ENCODE data around the gene TMEM45B.
"Not testable (repeated sequence)": the region's sequence is repeated elsewhere in the genome, so short reads cannot be mapped to it uniquely, and the experiment has no call there.

Gene TMEM45B

DNA sequence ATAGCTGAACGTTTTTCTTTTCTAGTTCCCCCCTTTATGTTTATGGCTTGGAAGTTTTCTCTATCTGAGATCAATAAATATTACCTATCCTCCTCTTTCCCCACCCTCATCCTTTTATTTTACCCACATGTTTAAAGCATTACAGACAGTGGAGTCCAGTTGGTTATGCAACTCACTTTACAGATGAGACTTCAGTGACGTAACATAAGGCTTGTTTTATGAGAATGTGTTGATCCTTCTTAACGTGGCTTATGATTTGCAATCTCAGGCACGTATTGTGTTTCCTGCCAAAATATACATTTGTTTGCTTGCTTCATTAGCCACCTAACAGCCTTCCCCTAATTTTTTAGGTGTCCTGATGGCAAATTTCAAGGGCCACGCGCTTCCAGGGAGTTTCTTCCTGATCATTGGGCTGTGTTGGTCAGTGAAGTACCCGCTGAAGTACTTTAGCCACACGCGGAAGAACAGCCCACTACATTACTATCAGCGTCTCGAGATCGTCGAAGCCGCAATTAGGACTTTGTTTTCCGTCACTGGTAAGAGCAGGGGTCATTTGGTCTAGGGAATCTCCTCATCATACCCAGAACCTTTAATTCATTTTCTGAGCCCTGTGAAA is 36.6 kb downstream of the TMEM45B start:
- DNase-seq (ENCODE audit: low read depth), result no peak

DNA sequence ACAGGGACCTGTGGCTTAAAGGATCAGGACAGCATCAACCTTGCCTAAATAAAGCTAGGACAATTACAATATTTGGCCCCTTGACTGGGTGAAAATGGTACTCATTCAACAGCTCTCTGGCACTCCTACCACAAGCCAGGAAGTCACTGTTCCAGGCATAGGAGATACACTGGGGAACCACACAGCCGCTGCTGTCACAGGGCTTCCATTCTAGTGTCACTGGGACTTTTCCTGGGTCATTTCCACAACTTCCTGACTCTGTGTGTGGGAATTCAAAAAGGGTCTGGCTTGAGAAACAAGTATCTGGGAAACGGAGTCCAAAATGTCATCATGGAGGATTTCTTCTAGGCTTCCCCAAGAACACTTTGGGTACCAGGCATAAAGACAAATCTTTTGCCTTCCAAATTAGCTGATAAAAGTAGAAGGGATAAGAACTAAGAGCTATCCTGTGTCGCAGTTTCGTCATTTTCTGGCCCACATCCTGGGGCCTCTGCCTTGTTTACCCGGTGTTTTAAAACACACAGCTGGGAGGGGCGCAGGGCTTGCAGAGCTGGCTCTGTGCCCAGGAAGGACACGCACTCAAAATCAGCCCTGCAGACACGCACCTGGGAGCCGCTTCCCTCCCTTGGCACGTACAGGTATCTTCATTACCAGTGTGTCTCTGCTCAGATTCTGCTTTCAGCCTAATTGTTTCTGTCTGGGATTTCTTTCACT is 38.0 kb downstream of the TMEM45B start:
- peak; percentile 21 for DNase-seq (ENCODE audit: low read depth)

DNA sequence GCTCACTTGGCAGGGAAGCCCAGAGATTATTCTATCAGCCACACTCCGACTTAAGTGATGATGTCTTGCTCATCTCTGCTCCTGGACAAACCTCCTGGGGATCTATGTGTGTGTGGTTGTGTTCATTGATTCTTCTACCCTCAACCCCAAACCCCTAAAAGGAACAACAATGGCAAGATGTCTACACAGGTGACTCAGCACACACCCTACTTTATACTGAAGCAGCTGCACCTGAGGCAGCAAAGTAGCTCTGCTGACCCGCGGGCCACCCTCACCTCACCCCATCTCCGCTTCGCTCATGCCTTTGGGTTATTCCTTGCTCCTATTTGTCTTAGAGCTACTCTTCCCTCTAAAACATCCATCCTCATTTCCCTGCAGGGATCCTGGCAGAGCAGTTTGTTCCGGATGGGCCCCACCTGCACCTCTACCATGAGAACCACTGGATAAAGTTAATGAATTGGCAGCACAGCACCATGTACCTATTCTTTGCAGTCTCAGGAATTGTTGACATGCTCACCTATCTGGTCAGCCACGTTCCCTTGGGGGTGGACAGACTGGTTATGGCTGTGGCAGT is 38.7 kb downstream of the TMEM45B start:
- no peak for DNase-seq (ENCODE audit: low read depth)

DNA sequence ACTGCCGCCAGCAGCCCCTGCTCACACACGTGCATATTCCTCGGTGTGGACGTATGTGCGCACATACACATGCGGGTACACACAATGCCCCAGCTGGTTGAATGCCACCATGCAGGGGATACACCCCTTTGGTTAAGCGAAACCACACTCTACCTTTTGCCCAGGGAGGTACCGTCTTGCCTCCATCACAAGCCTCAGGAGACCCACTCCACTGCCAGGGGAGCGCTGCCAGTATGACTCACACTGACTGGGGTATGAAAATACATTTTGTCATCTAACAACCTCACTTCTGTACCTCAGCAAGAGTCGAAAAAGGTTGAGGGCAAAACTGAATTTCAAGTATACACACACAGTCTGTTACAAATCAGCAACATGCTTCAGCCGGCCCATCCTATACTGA is 39.4 kb downstream of the TMEM45B start:
- no peak for DNase-seq (ENCODE audit: low read depth)

DNA sequence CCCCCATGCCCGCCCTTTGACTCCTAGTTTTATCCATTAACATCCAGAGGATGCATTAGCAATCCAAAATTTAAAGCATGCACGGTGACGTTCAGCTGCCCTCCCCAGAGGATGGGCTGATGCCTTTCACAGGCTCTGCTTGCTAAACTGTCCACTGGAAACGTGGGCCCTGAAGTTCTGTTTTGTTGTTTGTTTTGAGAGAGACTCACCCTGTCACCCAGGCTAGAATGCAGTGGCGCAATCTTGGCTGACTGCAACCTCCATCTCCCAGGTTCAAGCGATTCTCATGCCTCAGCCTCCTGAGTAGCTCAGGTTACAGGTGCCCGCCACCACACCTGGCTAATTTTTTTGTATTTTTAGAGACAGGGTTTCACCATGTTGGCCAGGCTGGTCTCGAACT is 40.4 kb downstream of the TMEM45B start:
- no peak for DNase-seq (ENCODE audit: low read depth)

DNA sequence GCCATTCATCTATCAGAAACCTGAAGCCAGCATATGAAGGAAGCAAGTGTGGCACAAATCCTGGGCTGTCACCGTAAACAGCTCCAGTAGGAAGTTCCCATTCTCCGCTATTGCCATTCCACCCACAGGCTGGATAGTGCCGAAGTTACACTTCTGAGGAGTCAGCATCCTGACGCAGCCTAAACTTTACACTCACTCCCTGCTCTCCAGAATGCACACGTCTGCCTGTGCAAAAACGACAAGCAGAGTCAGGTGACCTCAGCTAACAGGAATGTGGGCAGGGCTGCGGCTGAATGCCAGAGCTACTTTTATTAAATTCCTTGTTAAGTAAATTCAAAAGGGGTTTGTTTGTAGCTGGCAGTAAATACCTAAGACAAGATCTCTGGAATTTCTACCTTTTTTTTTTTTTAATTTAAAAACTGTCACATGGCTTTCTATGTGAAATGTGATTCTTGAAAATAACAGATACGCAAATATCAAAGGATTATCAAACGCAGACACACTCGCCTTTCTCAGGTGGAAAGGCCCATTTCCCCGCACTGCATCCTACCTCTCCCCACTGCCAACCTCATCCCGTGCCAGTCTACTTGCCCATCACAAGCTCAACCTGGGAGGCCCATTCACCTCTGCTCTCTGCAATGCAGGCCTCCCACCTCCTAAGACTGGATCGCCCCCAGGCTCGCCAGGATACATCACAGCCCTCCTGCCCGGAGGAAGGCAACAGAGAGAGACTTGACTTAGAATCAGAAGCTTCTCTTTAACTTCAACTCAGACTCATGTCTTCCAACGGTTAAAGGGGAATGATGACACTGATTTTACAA is 46.3 kb downstream of the TMEM45B start:
- DNase-seq (ENCODE audit: low read depth), result no peak

DNA sequence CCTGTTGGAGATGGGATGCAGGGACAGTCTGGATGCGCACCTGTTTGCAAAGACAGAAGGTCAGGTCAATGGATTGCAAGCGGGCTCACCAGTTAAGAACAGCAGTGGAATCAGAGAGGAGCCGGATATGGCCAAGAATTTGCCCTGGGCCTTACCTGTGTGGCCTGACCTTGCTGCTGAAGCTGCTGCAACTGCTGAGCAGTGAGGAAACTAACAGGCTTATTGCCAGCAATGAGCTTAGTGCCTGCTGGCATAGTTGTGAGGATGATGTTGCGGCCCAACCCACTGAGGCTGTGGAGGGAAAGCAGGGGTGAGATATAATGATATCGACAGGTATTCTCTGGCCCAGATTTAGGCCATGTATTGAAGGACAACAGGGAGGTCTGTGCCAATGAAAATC is 49.2 kb downstream of the TMEM45B start:
- no peak for DNase-seq (ENCODE audit: low read depth)

DNA sequence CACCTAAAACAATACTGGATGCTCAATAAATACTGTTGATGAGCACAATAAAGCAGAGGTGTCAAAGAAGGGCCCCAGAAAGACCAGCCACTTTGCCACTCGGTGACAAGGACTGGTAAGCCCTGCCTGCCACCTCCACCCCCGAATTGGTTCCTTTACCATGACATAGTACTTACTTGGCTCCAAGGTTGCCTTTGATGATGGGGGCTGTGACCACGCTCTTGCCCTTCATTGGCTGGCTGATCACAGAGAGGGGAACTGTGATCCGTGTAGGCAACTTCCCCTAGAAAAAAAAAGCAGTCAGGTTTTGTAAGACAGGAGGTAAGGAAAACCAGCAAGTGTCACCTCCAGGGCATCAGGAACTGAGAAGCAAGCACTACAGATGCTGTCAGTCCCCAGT is 50.1 kb downstream of the TMEM45B start:
- DNase-seq (ENCODE audit: low read depth), result no peak

DNA sequence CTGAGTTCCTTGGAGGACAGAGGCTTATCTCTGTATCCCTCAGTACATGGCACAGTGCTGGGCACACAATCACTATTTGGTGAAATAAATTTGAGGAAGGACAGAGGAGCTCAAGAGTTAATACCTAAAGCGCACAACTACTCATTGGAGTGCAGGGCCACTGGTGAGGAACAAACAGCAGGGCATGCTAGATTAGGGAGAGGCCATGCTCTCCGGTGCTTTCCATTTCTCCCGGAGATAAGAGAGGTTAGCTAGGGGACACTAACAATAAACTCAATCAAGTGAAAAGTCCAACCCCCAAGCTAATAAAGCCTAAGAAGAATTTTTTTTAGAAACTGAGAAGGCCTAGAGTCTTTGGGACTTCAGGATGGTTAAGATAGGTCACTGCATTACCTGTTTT is 50.7 kb downstream of the TMEM45B start:
- no peak for DNase-seq (ENCODE audit: low read depth)

DNA sequence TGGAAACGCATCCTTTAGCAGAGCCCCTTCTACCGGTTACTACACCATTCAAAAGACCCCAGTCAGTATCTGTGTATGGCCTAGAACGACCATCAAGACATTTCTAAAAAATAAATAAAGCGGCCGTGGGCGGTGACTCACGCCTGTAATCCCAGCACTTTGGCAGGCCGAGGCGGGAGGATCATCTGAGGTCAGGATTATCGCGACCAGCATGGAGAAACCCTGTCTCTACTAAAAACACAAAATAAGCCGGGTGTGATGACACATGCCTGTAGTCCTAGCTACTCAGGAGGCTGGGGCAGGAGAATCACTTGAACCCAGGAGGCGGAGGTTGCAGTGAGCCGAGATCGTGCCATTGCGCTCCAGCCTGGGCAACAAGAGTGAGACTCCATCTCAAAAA is 53.0 kb downstream of the TMEM45B start:
- not testable (repeated sequence) for DNase-seq (ENCODE audit: low read depth)

DNA sequence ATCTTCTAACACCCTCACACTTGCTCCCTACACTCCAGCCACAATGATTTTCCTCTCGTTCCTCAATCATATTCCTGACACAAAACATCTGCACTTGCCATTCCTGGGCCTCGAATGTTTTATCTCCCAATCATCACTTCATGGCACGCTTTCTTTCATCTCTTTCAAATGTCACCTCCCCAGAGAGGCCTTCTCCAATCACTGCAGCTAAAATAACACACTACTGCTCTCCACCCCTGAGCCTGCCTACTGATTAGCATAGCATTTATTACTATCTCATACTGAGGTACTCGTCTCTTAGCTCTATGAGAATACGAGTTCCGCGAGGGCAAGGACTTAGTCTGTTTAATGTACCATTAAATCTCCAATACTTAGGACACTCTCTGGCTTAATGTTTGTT is 56.3 kb downstream of the TMEM45B start:
- no peak for DNase-seq (ENCODE audit: low read depth)

DNA sequence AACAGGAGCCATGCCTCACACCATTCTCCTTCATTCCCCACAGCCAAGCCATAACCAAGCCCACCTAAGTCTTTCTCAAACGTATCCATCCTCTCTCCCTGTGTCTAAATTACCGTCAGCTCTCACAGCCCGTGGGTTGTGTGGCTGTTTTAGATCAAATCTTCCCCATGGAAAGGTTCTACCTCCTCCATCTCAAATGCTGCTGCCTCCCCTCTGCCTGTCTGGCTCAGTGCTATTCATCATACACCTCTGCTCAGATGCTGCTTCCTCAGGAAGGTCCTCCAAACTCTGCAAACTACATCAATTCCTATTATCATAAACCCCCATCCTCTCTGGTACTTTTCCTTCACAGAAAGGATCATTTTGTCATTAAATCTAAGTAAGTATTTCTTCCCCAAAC is 64.7 kb downstream of the TMEM45B start:
- DNase-seq (ENCODE audit: low read depth), result no peak

DNA sequence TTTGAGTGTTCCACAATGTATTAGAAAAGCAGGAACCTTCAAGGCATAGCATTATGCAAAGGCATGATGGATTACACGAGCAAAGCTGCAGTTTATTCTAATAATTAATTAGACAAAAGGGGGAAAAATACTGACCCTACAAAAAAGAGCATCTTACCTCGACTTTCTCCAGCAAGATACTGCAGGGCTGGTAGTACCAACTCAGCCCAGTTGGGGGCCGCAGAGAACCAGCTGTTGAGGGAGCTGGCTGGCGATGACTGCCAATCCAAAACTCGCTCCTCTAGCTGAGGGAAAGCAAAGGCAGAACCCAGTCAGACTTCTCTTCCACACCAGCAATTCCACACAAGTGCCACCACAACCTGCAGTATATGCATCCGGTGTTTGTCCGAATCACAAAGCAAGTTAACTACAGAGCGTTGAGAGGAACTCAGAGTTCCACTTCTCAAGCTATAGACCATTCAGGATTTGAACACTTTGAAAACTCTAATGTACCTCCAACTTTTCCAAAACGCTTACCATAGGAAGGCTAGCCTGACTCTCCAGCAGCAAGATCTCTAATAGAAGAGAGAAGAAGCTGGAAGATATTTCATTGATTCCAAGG is 66.0 kb downstream of the TMEM45B start:
- DNase-seq (ENCODE audit: low read depth), result peak; percentile 12

DNA sequence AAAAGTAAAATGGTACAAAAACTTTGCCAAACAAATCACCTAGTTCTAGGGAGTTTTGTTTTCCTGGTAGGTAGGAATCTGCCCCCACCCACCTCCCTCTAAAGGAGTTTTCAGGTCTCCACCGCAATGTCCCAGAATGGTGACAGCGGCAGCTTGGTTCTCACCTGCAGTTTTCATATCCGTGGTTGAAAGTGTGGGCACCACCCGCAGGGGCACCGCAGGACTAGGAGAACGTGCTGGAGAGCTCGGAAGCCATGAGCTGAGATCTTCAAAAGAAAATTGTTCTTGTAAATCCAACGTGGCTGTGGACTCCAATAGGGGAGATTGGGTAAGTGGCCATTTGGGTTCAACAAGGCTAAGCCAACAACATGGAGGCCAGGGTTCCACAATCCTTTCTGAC is 68.9 kb downstream of the TMEM45B start:
- no peak for DNase-seq (ENCODE audit: low read depth)

DNA sequence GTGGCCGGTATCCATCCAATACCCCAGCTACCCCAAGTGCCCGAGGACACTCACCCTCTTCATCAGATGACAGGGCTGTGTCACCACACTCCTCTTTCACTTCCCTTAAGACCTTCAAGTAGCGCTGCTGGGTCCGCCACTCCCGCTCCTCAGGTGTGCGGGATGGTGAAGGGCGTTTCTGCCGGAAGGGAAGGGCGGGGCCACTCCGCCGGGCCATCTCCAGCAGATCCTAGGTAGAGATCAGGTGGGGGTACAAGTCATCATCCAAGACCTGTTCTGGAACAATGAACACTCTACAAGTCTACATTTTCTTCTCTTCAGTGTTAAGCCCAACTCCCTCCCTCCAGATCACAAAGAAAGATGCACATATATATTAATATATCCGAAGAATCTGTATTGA is 69.7 kb downstream of the TMEM45B start:
- DNase-seq (ENCODE audit: low read depth), result no peak

DNA sequence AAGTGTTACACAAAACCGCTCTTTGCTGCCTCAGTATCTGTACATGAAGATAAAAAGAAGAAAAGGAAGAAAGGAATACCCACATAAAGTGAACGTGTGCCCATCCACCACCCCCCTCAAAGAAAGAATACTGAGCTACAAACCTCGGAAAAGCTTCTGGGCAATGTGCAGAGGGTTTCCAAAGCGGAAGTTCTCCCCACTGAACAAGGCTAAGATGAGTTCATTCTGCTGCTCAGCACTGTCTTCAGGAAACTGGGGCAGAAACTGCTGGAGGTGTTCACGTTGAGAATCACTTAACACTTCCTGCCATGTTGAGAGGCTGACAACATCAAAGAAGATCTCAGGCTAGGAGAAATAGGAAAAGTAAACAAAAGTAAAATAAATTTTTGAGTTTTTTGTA is 72.8 kb downstream of the TMEM45B start:
- no peak for DNase-seq (ENCODE audit: low read depth)

DNA sequence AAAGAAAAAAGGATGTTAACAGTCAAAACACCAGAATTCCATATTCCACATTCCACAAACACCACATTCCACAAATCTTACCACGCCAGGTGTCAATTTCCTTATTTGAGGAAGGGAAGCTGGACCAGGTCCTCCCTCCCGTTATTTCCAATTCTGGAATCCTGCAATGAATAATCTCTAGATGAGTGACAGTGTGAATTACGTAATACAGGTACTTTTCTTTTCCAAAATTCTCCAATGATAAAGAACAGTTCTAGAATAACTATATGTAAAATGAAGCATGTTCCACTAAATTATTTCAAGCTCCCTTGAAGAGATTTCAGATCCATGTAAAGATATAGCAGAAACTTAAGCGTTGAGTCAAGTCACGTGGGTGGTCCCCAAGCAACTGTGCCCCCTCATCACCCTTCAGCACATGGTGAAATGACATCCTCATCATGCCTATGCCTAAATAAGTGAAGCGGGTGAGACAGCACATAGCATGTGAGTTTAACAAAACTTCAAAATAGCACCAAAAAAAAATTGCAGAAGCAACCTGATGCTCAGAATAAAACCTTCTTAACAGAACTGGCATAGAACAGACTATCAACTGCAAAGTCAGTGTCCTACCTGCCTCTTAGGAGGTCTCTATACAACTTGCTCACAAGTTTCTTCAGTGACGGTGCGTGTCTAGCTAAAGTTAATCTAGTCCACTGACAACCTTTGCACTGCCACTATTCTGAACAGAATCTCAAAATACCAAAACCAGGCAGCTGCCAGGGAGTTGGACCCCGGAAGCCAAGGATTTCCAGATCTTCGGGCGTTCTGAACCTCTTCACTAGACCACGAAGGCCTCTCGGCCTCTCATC is 78.9 kb downstream of the TMEM45B start:
- no peak for DNase-seq (ENCODE audit: low read depth)

DNA sequence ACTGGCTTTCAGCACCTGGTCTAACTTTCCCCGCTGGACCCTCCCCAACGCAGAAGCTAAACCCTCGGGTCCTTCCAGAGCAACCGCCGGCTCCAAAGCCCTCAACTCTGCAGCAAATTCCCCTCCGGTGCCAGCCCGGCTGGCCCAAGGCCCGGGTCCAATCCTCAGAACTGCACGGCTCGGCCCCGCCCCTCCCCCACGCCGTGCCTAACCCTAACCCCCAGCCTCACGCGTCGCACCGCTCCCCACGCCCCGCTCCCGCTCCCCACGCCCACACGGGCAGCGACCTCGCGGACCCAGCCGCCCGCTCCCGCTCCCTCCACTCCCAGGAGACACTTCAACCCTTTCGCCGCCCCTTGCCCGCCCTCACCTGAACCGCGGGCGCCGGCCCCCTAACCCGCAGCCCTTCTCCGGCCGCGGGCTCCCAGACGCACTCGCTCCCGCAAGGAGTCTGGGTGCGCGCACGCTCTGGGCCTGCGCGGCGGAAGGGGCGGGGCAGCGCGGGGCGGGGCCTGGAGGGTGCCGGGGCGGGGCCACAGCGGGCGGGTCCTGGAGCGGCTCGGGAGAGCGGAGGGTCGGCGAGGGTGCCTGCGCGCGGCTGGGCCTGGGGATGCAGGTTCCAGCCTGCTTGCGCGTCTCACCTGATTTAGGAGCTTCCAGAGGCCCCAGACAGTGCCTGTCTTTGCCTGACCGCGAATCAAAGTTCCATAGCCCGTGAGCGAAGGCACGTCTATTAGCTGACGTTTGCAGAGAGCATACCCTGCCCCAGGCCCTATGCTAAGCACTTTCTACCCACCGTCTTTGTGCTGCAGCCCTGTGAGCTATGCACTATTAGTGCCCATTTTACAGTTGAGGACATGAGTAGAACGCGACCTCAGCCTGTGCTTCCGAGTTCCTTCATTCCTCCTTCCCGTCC is 79.7 kb downstream of the TMEM45B start, which contains the start of gene NFRKB:
NFRKB (minus strand) TSS at position 453 of the 916 bp plus-strand sequence. CDS start 2,729 bp downstream, outside the sequence.
- peak; percentile 90 for DNase-seq (ENCODE audit: low read depth)

DNA sequence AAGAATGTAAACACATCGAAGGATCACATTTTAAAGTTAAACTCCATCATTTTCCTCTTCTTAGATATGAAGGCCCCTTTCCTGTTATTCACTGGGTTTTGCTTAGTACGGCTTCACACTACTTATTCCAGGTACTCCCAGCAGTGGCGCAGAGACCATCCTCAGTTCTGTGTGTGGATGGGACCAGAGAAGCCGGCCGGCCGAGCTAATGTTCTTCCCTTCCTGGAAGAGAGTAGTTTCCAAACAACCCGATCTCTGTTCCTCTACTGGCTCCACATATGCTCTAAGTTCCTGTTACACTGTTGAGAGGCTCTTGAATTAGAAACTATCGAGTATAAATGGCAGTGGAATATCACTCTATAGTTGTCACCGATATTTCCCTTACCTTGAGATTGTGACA is 80.4 kb downstream of the TMEM45B start:
- no peak for DNase-seq (ENCODE audit: low read depth)

DNA sequence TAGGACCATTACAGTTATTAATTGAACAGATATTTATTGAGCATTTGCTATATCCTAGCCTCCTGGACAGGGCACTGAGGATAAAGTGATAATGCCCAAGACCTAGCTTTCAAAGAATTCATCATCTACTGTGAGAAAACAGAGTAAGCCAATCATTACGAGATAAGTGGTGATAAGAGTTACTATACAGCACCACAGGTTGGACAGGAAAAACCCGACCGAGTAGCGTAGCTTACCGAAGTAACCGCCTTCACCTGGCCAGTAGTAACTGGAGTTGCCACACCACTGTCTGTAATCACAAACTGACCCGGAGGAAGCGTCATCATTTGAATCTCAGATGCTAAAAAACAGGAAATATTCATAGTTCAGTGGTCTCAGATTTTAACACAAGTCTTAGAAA is 89.8 kb downstream of the TMEM45B start:
- no peak for DNase-seq (ENCODE audit: low read depth)

Measured in activated T-cell treated with anti-CD3 and anti-CD28 coated beads for 24 hours (primary cell).